ENCODE measurements around the gene ADIPOR1.
A peak's percentile ranks its signal among the peaks of the same experiment; 100 is the strongest.
"Not testable (repeated sequence)": the region's sequence is repeated elsewhere in the genome, so short reads cannot be mapped to it uniquely, and the experiment has no call there.

The ADIPOR1 gene, protein sequence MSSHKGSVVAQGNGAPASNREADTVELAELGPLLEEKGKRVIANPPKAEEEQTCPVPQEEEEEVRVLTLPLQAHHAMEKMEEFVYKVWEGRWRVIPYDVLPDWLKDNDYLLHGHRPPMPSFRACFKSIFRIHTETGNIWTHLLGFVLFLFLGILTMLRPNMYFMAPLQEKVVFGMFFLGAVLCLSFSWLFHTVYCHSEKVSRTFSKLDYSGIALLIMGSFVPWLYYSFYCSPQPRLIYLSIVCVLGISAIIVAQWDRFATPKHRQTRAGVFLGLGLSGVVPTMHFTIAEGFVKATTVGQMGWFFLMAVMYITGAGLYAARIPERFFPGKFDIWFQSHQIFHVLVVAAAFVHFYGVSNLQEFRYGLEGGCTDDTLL

GRCh38 chr1:202957733-202958543, at the start of gene ADIPOR1:
TSS of gene ADIPOR1 (minus strand) at chr1:202958312. CDS start at chr1:202951070, 7,242 bp downstream.
- peak; percentile 87 to 88 for DNase-seq

DNA sequence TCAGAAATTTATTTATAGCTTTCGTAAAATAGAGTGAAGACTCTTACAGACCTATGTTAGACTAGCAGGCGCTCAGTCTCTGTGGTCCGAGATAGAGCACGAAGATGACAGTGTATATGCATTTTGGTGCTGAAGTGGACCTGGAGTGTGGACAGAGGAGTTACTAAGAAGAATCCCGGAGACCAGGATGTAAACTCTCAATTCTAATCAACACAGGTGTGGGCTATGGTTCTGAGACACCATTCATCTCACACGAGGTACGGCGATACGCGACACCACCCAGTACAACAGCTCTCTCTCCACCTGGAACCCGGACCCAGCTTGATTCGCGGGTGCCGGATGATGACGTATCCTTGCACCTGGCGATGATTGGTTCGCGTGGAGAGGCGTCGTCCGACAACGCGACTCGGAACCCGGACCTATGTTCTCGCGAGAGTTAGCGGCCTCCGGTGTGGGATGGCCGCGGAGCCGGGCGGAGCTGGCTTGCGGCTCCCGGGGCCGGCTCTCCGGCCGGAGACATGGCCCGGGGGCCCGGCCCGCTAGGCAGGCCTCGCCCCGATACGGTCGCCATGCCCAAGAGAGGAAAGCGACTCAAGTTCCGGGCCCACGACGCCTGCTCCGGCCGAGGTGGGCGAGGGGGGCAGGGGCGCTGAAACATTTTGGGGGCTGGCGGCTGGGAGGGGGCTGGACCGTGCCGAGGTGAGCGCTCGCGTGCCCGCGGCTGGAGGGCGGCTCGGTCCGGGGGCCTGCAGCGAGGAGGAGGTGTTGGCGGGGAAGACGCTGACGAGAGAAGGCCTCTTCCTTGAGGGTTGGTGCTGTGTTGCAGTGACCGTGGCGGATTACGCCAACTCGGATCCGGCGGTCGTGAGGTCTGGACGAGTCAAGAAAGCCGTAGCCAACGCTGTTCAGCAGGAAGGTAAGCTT, 49.1 kb upstream of the ADIPOR1 start, which contains the start of gene TMEM183A:
Gene TMEM183A, plus strand, starts transcription at position 427 of the 924 bp plus-strand sequence. Its CDS starts 92 bp downstream, at position 519.
- peak; percentile 85 to 93 for DNase-seq

DNA sequence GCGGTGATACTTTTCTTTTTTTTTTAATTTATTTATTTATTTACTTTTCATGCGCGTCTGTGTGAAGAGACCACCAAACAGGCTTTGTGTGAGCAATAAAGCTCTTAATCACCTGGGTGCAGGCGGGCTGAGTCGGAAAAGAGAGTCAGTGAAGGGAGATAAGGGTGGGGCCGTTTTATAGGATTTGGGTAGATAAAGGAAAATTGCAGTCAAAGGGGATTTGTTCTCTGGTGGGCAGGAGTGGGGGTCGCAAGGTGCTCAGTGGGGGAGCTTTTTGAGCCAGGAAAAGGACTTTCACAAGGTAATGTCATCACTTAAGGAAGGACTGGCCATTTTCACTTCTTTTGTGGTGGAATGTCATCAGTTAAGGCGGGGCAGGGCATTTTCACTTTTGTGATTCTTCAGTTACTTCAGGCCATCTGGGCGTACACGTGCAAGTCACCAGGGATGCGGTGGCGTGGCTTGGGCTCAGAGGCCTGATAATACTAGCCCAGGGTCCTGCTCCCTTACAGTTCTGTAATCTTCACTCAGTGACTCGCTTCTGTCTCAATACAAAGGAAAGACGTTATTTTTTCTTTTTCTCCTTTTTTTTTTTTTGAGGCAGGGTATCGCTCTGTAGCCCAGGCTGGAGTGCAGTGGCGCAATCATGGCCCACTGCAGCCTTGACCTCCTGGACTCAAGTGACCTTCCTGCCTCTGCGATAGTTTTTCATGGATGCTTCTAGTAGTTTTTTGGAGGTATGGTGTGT, 47.5 kb upstream of the ADIPOR1 start:
- not testable (repeated sequence) for DNase-seq

GRCh38 chr1:203002951-203003350, 44.8 kb upstream of the ADIPOR1 start:
- no peak for DNase-seq

- no peak for DNase-seq
Measured at GRCh38 chr1:203001986-203002385, 43.9 kb upstream of the ADIPOR1 start.

DNA sequence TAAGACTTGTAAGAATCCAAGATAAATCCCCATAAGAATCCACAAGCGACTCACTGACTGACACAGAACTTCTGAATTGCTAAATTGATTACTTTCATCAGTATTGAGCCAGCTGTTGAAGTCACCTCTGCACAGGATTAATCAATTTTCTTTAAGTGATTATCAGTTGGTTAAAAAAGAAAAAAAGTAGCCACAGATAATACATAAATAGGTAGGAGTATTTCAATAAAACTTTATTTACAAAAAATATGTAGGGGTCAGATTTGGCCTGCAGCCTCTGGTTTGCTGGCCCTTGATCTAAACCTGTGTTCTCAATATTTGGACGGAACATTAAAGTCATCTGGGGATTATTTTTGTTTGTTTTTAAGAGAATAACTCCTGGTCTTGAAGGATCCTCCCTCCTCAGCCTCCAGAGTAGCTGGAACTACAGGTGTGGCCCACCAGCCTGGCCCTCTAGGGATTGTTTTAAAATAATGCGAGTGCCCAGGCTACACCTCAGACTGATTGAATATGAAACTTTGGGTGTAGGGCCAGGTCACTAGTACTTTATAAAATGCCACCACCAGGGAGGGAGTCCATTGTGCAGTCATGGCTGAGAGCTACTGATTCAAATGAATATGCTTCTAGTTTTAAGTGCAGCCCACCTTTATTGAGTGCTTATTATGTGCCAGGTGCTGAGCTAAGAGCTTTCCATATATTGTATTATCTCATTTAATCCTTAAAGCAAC, 42.3 kb upstream of the ADIPOR1 start:
- DNase-seq, result no peak

DNA sequence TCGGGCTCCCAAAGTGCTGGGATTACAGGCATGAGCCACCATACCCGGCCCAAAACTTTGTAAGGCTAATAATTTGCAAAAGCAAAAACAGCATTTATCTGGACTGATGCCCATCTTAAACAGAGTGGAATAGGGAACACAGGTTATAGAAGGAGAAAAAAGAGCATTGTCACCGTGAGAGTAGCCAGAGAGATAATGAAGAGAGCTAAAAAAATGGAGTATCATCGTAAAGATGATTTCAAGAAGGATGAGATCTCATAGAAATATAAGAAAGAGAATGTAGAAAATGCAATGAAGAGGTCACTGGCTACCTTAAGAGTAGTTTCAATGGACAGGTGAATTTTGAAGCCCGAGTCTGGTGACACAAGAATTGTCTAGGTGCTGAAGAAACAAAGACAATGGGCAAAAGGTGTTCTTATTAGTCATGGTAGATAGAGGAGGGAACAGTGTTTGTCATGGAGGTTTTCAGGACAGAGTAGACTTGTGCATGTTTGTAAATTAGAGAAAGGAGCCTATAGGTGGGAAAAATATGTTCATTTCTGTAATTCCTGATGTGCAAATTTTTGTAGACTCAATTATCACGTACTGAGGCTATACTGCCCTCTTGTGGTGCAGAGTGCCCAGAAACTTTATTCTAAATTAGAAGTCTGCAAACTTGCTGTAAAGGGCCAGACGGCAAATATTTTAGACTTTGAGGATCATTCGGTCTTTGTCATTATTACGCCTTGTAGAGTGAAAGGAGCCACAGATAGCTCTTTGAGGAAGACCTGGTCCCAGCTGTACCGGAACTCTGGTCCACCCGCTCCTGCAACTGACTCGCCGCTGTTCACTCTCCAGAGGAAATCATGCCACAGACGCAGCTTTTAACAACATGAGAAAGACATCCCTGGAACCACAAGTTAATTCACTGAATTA, 41.0 kb upstream of the ADIPOR1 start:
- peak in 1 of 2 donors; percentile 50 for DNase-seq

GRCh38 chr1:202994756-202995155, 36.6 kb upstream of the ADIPOR1 start:
- no peak for DNase-seq

GRCh38 chr1:202991112-202991511, 33.0 kb upstream of the ADIPOR1 start:
- DNase-seq, result no peak

DNA sequence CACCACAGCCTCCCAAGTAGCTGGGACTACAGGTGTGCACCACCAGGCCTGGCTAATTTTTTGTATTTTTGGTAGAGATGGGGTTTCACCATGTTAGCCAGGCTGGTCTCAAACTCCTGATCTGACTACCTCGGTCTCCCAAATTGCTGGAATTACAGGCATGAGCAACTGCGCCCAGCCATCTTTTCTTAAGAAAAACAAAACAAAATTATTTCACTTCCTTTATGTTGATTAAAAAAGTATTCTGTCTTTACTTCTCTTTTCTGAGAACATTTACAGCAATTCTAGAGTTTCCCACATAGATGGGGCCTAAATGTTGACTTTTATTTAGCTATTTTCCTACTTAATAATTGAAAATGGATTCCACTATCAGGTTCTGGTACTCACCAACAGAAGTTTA, 31.8 kb upstream of the ADIPOR1 start:
- DNase-seq, result no peak

DNA sequence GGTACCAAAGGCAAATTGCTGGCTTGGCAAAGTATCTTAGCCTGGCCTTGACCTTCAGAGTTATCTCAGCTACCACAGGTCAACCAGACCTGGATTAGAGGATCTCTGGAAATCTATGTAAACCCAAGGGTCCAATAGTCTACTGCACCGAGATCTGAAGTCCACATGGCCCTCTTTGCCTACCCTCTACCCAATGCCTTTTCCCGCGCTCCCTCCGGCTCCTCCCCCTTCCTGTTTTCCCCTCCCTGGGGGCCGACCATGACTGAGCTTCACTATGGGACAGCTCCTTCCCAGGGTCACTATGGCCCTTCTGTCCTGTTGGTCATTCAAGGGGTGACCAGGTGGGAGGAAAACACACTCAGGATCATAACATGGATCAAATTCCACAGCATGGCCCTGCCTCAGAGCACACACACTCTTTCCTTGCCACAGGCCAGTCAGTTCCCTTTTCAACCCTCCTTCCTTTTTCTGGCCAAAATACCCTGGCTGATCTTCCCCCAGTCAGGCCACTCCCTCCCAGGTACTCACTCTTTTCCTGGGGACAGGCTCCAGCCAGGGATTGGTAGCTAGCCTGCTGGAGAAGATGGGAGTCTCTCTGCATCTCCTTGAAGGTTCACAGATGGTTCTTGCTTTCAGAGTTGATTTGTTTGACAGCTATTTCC, 29.9 kb upstream of the ADIPOR1 start:
- no peak for DNase-seq

DNA sequence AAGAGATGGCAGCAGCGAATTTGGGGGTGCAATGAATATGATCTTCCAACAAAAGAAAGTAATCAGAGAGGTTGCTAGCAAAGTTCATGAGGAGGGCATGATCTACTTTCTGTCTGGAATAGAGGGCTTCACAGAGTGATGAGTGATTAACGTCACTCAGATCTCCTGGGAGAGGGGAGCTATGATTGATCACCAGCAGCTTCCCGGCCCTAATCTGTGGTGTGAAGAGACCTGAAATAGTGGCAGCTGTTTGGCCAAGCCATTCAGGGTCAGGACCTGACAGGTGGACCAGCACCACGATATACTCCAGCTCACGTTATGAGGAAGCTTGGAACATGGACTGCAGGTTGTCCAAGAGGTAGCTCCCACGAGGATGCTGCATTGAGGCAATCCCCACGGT, 29.1 kb upstream of the ADIPOR1 start:
- DNase-seq, result no peak

DNA sequence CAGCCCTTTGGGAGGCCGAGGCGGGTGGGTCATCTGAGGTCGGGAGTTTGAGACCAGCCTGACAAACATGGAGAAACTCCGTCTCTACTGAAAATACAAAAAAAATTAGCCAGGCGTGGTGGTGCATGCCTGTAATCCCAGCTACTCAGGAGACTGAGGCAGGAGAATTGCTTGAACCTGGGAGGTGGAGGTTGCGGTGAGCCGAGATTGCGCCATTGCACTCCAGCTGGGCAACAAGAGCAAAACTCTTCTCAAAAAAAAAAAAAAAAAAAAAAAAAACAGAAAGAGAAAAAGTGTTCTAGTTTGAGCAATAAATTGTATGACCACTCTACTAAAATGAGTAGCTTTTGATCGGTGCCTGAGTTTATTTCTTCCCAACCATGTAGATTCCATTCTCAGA, 28.0 kb upstream of the ADIPOR1 start:
- DNase-seq, result not testable (repeated sequence)

DNA sequence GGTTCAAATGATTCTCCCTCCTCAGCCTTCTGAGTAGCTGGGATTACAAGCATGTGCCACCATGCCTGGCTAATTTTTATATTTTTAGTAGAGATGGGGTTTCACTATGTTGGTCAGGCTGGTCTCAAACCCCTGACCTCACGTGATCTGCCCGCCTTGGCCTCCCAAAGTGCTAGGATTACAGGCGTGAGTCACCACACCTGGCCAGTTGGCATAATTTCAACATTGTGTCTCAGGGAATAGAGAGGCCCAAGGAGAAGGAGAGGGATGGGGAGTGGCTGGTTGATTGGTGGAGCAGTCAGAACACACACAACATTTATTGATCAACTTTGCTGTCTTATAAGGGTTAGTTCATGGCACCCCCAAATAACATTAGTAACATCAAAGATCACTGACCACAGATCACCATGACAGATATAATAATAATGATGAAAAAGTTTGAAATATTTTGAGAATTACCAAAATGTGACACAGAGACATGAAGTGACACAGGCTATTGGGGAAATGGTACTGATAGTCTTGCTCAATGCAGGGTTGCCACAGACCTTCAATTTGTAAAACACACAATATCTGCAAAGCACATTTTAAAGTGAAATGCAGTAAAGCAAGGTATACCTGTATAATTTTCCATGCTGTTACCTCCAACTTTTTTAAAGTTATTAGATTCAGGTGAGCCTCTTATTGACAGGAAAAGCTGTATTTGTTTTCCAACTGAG, 24.8 kb upstream of the ADIPOR1 start:
- no peak for DNase-seq

DNA sequence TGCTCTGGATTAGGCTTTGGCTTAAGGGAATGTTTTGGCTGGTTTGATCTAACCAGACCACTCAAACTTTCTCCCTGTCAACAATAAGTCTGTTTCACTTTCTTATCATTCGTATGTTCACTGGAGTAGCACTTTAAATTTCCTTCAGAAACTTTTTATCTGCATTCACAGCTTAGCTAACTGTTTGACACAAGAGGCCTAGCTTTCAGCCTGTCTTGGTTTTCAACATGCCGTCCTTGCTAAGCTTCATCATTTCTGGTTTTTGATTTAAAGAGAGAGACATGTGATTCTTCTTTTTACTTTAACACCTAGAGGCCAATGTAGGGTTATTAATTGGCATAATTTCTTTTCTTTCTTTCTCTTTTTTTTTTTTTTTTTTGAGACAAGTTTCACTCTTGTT, 23.8 kb upstream of the ADIPOR1 start:
- no peak for DNase-seq

GRCh38 chr1:202979459-202979858, 21.3 kb upstream of the ADIPOR1 start:
- no peak for DNase-seq

DNA sequence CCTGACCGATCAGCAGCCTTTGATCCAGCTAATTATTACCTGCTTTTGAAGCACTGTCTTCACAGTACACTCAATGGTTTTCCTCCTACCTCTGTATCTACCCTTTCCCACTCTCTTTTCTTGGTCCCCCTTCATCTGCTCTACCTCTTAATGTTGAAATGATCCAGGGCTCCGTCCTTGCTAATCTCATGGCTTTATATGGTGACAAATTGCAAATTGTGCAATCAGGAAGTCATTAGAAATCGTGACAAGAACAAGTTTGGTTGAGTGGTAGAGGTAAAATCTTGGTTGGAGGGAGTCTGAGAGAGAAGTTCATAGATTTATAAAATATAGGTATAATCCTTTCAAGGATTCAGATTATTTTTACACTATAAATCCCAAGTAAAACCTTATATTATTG, 18.5 kb upstream of the ADIPOR1 start:
- DNase-seq, result no peak

DNA sequence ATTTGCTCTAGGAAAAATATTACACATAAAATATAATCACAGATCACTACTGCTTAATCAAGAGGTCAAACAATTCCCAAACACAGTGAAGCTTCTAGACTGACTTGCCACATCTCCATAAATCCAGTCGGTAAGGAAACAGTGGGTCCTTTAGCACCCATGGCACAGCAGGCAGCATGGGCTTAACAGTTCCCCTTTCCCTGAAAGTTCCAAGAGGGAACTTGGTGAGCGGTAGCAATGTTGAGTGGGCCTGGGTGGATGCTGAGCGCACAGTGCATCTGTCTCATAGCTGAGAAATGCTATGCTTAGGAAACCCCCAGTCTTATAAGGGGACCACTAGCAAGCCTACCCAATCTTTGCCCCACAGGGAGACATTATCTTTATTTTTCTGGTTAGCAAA, 16.7 kb upstream of the ADIPOR1 start:
- no peak for DNase-seq

DNA sequence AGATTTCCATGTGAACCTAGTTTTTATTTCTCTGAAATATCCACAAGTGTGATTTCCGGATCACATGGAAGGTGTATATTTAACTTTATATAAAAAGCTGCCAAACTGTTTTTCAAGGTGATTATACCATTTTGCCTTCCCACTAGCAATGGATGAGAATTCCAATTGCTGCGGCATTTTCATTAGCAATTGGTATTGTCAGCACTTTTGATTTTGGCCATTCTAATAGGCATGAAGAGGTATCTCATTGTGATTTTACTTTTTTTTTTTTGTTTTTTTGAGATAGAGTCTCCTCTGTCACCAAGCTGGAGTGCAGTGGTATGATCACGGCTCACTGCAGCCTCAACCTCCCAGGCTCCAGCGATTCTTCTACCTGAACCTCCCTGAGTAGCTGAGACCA, 13.9 kb upstream of the ADIPOR1 start:
- no peak for DNase-seq
